ENCODE measurements around the gene RBL2. TPM values are rescaled to one million over a fixed set of nuclear protein-coding genes. Genes with fewer than 3 reads are reported as not detected.
A peak's percentile ranks its signal among the peaks of the same experiment; 100 is the strongest.

The RBL2 gene
- total and polyA plus RNA-seq, 4 experiments from 2014 or later = 254 to 364 (median 332) TPM

- no peak overlapping the region for H3K4me3 Mint-ChIP-seq
- intact Hi-C loops (cut with micrococcal nuclease) = no loop called here
- CTCF ChIA-PET (ENCODE audit: partially characterized antibody) = interaction anchor here (1.5 kb wide), 1 partner anchor 27 kb away, joined by 3 read pairs; no protein-coding TSS in a partner anchor
These were observed 3.9 kb upstream of the RBL2 start for GRCh38 chr16:53430363-53430762.

GRCh38 chr16:53433509-53433908, 762 bp upstream of the RBL2 start:
- Mint-ChIP-seq H3K27me3 (no peaks in the 10 kb centered on the region), H3K4me3 (peak overlapping the region; percentile 73 to 90 (median 82)), H3K27ac (peak overlapping the region; percentile 80 to 96 (median 92)), H3K9me3 (peaks cover 0 to 4% (median 0%) of the 10 kb centered on the region in 8 donors), H3K36me3 (peaks cover 13 to 23% of the 10 kb centered on the region in 2 donors), H3K4me1 (peaks cover 18 to 47% (median 31%) of the 10 kb centered on the region in 4 donors)
- H3K27me3 ChIP-seq (ENCODE audit: insufficient read depth, low read length) = no peaks in the 10 kb centered on the region
- H3K27ac ChIP-seq (ENCODE audit: low read depth, low read length) = peak overlapping the region; percentile 82
- H3K36me3 ChIP-seq (ENCODE audit: insufficient read depth, low read length) = no peaks in the 10 kb centered on the region
- POLR2A ChIA-PET (ENCODE audit: partially characterized antibody) = interaction anchor here (0.8 to 10.0 kb wide), 18 partner anchors 9 to 378 kb away, joined by 3 to 364 read pairs (median 5); partner anchors contain the start of genes AKTIP and CHD9
- H3K4me1 ChIP-seq (ENCODE audit: insufficient read depth, low read length) = peaks cover 36% of the 10 kb centered on the region
- H3K9me3 ChIP-seq (ENCODE audit: control insufficient read depth in 1 of 2, low read length in 2 of 2) = no peaks in the 10 kb centered on the region
- intact Hi-C loops (cut with micrococcal nuclease) = no loop called here
- CTCF ChIA-PET (ENCODE audit: partially characterized antibody) = interaction anchor here (0.7 to 4.1 kb wide), 5 partner anchors 23 to 220 kb away, joined by 3 to 57 read pairs (median 3); no protein-coding TSS in a partner anchor
- H3K4me3 ChIP-seq (ENCODE audit: low read length in 2 of 2) = peak overlapping the region; percentile 14 to 92
- DNase-seq = no peak

More at GRCh38 chr16:53430363-53430762, 3.9 kb upstream of the RBL2 start:
- Mint-ChIP-seq H3K27ac (no peak overlapping the region), H3K27me3 (no peaks in the 10 kb centered on the region), H3K4me1 (peaks cover 3 to 15% (median 8%) of the 10 kb centered on the region in 4 donors), H3K36me3 (peaks cover 5 to 10% of the 10 kb centered on the region in 2 donors), H3K9me3 (peaks cover 0 to 4% (median 0%) of the 10 kb centered on the region in 8 donors)
- DNase-seq = no peak
- POLR2A ChIA-PET (ENCODE audit: partially characterized antibody) = interaction anchor here (3.1 kb wide), 1 partner anchor 27 kb away, joined by 12 read pairs; no protein-coding TSS in a partner anchor
- Histone ChIP-seq H3K9me3 (ENCODE audit: control insufficient read depth in 1 of 2, low read length in 2 of 2) (no peaks in the 10 kb centered on the region), H3K27ac (ENCODE audit: low read depth, low read length) (no peak overlapping the region), H3K4me1 (ENCODE audit: insufficient read depth, low read length) (peaks cover 7% of the 10 kb centered on the region), H3K27me3 (ENCODE audit: insufficient read depth, low read length) (no peaks in the 10 kb centered on the region), H3K36me3 (ENCODE audit: insufficient read depth, low read length) (no peaks in the 10 kb centered on the region), H3K4me3 (ENCODE audit: low read length in 2 of 2) (no peak overlapping the region)

- peak overlapping the region; percentile 82 for H3K27ac ChIP-seq (ENCODE audit: low read depth, low read length)
- peaks cover 19 to 49% (median 32%) of the 10 kb centered on the region in 4 donors for H3K4me1 Mint-ChIP-seq
- peaks cover 14 to 25% of the 10 kb centered on the region in 2 donors for H3K36me3 Mint-ChIP-seq
- no peaks in the 10 kb centered on the region for H3K9me3 ChIP-seq (ENCODE audit: control insufficient read depth in 1 of 2, low read length in 2 of 2)
- H3K27ac Mint-ChIP-seq = peak overlapping the region; percentile 80 to 96 (median 92)
- peaks cover 40% of the 10 kb centered on the region for H3K4me1 ChIP-seq (ENCODE audit: insufficient read depth, low read length)
- H3K27me3 Mint-ChIP-seq = no peaks in the 10 kb centered on the region
- ChIA-PET POLR2A (ENCODE audit: partially characterized antibody) (interaction anchor here (0.7 to 10.0 kb wide), 24 partner anchors 10 to 379 kb away, joined by 3 to 364 read pairs (median 4); partner anchors contain the start of genes AKTIP and CHD9), CTCF (ENCODE audit: partially characterized antibody) (interaction anchor here (0.7 to 4.1 kb wide), 8 partner anchors 12 to 221 kb away, joined by 3 to 57 read pairs (median 3); partner anchors contain the start of gene AKTIP)
- peaks cover 0 to 4% (median 0%) of the 10 kb centered on the region in 8 donors for H3K9me3 Mint-ChIP-seq
- H3K4me3 Mint-ChIP-seq = peak overlapping the region; percentile 73 to 90 (median 82)
- no peaks in the 10 kb centered on the region for H3K27me3 ChIP-seq (ENCODE audit: insufficient read depth, low read length)
- DNase-seq = no peak
- peak overlapping the region; percentile 14 to 92 for H3K4me3 ChIP-seq (ENCODE audit: low read length in 2 of 2)
- H3K36me3 ChIP-seq (ENCODE audit: insufficient read depth, low read length) = no peaks in the 10 kb centered on the region
- intact Hi-C loops (cut with micrococcal nuclease) = loop anchor here (2.0 kb wide), 3 partner anchors 61 to 271 kb away; partner anchors contain the start of gene FTO
These were observed 318 bp upstream of the RBL2 start for GRCh38 chr16:53433930-53434376.

- Mint-ChIP-seq H3K36me3 (peaks cover 16 to 32% of the 10 kb centered on the region in 2 donors), H3K4me3 (peak overlapping the region; percentile 89 to 99 (median 96))
- no peaks in the 10 kb centered on the region for H3K9me3 ChIP-seq (ENCODE audit: control insufficient read depth in 1 of 2, low read length in 2 of 2)
These were observed 906 bp downstream of the RBL2 start for GRCh38 chr16:53435066-53435688.

GRCh38 chr16:53440125-53440524, 5.9 kb downstream of the RBL2 start:
- H3K4me1 Mint-ChIP-seq = peaks cover 22 to 60% (median 40%) of the 10 kb centered on the region in 4 donors
- no peaks in the 10 kb centered on the region for H3K27me3 Mint-ChIP-seq
- Histone ChIP-seq H3K9me3 (ENCODE audit: control insufficient read depth in 1 of 2, low read length in 2 of 2) (no peaks in the 10 kb centered on the region), H3K27me3 (ENCODE audit: insufficient read depth, low read length) (no peaks in the 10 kb centered on the region), H3K4me1 (ENCODE audit: insufficient read depth, low read length) (peaks cover 52% of the 10 kb centered on the region), H3K27ac (ENCODE audit: low read depth, low read length) (no peak overlapping the region), H3K4me3 (ENCODE audit: low read length in 2 of 2) (no peak overlapping the region), H3K36me3 (ENCODE audit: insufficient read depth, low read length) (peaks cover 26% of the 10 kb centered on the region)
- H3K36me3 Mint-ChIP-seq = peaks cover 48 to 59% of the 10 kb centered on the region in 2 donors
- H3K9me3 Mint-ChIP-seq = no peaks in the 10 kb centered on the region
- peak overlapping the region in 1 of 7 donors; percentile 53 for H3K27ac Mint-ChIP-seq
- intact Hi-C loops (cut with micrococcal nuclease) = no loop called here
- ChIA-PET POLR2A (ENCODE audit: partially characterized antibody) (interaction anchor here (1.1 to 10.0 kb wide), 4 partner anchors 8 to 61 kb away, joined by 4 to 364 read pairs (median 212); partner anchors contain the start of gene AKTIP), CTCF (ENCODE audit: partially characterized antibody) (interaction anchor here (1.1 to 2.4 kb wide), 3 partner anchors 14 to 58 kb away, joined by 3 to 12 read pairs (median 3); no protein-coding TSS in a partner anchor)
- no peak for DNase-seq
- no peak overlapping the region for H3K4me3 Mint-ChIP-seq

More at GRCh38 chr16:53435066-53435688, 906 bp downstream of the RBL2 start:
- ChIA-PET POLR2A (ENCODE audit: partially characterized antibody) (interaction anchor here (0.9 to 10.0 kb wide), 23 partner anchors 11 to 336 kb away, joined by 3 to 364 read pairs (median 5); partner anchors contain the start of genes AKTIP, FTO and RPGRIP1L), CTCF (ENCODE audit: partially characterized antibody) (interaction anchor here (1.1 to 4.1 kb wide), 11 partner anchors 11 to 75 kb away, joined by 3 to 57 read pairs (median 4); partner anchors contain the start of gene AKTIP)
- Histone ChIP-seq H3K27ac (ENCODE audit: low read depth, low read length) (peak overlapping the region; percentile 82), H3K36me3 (ENCODE audit: insufficient read depth, low read length) (peaks cover 4% of the 10 kb centered on the region), H3K4me3 (ENCODE audit: low read length in 2 of 2) (peak overlapping the region; percentile 85 to 92), H3K4me1 (ENCODE audit: insufficient read depth, low read length) (peaks cover 53% of the 10 kb centered on the region), H3K27me3 (ENCODE audit: insufficient read depth, low read length) (no peaks in the 10 kb centered on the region)
- H3K27me3 Mint-ChIP-seq = no peaks in the 10 kb centered on the region
- peaks cover 19 to 57% (median 37%) of the 10 kb centered on the region in 4 donors for H3K4me1 Mint-ChIP-seq
- H3K27ac Mint-ChIP-seq = peak overlapping the region; percentile 92 to 99 (median 98)
- peak; percentile 74 to 87 (median 78) for DNase-seq
- no peaks in the 10 kb centered on the region for H3K9me3 Mint-ChIP-seq
- intact Hi-C loops (cut with micrococcal nuclease) = loop anchor here (1.0 to 5.0 kb wide), 7 partner anchors 22 to 305 kb away; partner anchors contain the start of genes AKTIP and FTO

GRCh38 chr16:53445534-53445933, 11.3 kb downstream of the RBL2 start:
- Histone ChIP-seq H3K36me3 (ENCODE audit: insufficient read depth, low read length) (peaks cover 33% of the 10 kb centered on the region), H3K4me3 (ENCODE audit: low read length in 2 of 2) (no peak overlapping the region), H3K27ac (ENCODE audit: low read depth, low read length) (no peak overlapping the region), H3K27me3 (ENCODE audit: insufficient read depth, low read length) (no peaks in the 10 kb centered on the region), H3K4me1 (ENCODE audit: insufficient read depth, low read length) (peaks cover 39% of the 10 kb centered on the region), H3K9me3 (ENCODE audit: control insufficient read depth in 1 of 2, low read length in 2 of 2) (no peaks in the 10 kb centered on the region)
- intact Hi-C loops (cut with micrococcal nuclease) = no loop called here
- peak in 3 of 5 donors; percentile 14 to 22 (median 22) for DNase-seq
- H3K27me3 Mint-ChIP-seq = no peaks in the 10 kb centered on the region
- H3K27ac Mint-ChIP-seq = peak overlapping the region; percentile 51 to 92 (median 74)
- peak overlapping the region; percentile 68 to 89 (median 82) for H3K4me3 Mint-ChIP-seq
- CTCF ChIA-PET (ENCODE audit: partially characterized antibody) = interaction anchor here (1.3 to 5.4 kb wide), 7 partner anchors 8 to 65 kb away, joined by 3 to 40 read pairs (median 5); partner anchors contain the start of gene RBL2
- POLR2A ChIA-PET (ENCODE audit: partially characterized antibody) = interaction anchor here (1.5 to 18.6 kb wide), 6 partner anchors 8 to 56 kb away, joined by 10 to 276 read pairs (median 80); partner anchors contain the start of genes AKTIP and RBL2
- peaks cover 59 to 67% of the 10 kb centered on the region in 2 donors for H3K36me3 Mint-ChIP-seq
- H3K9me3 Mint-ChIP-seq = no peaks in the 10 kb centered on the region
- H3K4me1 Mint-ChIP-seq = peaks cover 29 to 59% (median 44%) of the 10 kb centered on the region in 4 donors
